Hematopoietic multipotent progenitor cell treated with erythropoietin and hydrocortisone succinate and interleukin-3 and kit ligand, for 6 days (in vitro differentiated cells): ENCODE results near the gene SLC7A14.

Experiments
- DNase-seq: peaks from one replicate; pipeline ENCODE4 v3.0.0-alpha.2; 2015

Gene SLC7A14

DNA sequence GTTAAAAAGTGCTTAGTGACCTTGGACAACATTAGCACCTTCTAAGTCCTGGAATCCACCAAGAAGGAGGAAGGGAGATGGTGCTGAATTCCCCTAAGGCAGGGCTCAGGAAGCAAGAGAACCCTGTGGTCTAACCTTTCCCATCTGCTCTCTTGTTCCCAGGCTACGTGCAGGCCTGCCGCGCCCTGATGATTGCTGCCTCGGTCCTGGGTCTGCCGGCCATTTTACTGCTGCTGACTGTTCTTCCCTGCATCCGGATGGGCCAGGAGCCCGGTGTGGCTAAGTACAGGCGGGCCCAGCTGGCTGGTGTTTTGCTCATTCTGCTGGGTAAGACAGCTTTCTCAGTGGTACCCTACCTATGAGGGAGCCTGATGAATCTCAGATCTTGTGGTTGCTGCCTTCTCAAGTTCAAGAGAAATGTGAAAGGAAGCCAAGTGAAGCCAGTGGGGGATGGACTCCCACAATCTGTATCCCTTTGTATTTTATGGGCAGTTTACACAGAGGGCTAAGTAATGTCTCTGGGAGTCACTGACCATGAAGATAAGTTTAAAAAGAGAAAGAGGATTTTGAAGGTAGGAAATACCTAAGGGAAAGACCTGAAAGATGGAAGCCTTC, 162.8 kb downstream of the SLC7A14 start:
- DNase-seq = no peak

GRCh38 chr3:170421758-170422157, 164.1 kb downstream of the SLC7A14 start:
- DNase-seq = no peak

- no peak for DNase-seq
These were observed 164.7 kb downstream of the SLC7A14 start for GRCh38 chr3:170421111-170421641.

- no peak for DNase-seq
These were observed 165.5 kb downstream of the SLC7A14 start for GRCh38 chr3:170420307-170420821.

GRCh38 chr3:170419557-170420087, 166.3 kb downstream of the SLC7A14 start:
- DNase-seq = peak; percentile 22

DNA sequence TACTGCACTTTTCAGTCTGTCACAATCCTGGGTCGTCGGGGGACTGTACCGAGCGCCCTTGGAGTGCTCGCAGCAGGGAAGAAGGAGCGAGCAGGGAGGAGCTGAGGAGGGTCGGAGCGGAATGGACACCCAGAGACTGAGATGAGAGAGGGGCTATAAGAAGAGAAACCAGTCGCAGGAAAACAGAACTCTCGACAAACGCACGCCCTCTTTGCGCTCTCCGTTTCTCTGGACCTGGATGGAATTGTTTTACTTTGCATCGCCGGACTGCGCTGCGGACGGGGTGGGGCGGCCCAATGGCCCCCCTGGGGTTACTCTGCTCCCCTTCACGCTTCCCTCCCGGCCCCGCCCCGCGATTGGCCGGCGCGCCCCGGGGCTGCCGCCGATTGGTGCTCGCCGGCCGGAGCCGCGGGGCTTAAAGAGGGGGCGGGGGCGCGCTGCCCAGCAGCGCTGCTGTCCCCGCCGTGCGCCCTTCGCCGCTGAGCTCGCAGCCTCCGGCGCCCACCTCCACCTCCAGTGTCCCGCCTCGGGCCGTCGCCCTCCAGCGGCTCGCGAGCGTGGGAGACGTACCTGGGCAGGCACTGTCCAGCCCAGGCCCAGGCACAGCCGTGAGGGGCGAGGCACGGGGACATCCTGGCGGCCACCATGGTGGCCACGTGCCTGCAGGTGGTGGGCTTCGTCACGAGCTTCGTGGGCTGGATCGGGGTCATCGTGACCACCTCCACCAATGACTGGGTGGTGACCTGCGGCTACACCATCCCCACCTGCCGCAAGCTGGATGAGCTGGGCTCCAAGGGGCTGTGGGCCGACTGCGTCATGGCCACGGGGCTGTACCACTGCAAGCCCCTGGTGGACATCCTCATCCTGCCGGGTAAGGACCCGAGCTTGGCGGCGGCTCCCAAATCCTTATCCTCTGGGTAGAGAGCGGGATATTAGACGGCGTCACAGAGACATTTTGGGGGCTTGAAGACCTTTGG, 167.2 kb downstream of the SLC7A14 start, which contains the start of gene CLDN11:
CLDN11 (plus strand) TSS at position 447 of the 977 bp plus-strand sequence; CDS start at position 646, 199 bp downstream.
- DNase-seq = peak; percentile 18

- no peak for DNase-seq
These were observed 168.8 kb downstream of the SLC7A14 start for GRCh38 chr3:170417090-170417489.

- peak; percentile 90 for DNase-seq
These were observed 171.6 kb downstream of the SLC7A14 start for GRCh38 chr3:170414202-170414663.

DNA sequence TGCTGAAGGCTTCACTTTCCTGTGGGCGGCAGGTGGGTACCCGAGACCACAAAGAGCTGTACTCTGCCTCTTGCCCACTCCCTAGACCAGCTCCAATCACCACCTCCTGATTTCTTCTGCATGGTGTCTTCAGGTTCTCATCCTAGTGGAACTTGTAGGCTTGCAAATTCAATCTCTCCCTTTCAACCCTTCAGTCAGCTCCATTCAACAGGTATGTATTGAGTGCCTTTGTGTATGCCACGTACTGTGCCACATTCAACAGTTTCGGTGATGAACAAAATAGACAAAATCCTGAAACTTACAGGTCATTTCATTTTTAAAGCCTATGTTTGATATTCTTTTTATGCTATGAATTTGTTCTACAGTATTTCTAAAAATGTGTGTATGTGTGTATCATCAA, 172.6 kb downstream of the SLC7A14 start:
- no peak for DNase-seq

DNA sequence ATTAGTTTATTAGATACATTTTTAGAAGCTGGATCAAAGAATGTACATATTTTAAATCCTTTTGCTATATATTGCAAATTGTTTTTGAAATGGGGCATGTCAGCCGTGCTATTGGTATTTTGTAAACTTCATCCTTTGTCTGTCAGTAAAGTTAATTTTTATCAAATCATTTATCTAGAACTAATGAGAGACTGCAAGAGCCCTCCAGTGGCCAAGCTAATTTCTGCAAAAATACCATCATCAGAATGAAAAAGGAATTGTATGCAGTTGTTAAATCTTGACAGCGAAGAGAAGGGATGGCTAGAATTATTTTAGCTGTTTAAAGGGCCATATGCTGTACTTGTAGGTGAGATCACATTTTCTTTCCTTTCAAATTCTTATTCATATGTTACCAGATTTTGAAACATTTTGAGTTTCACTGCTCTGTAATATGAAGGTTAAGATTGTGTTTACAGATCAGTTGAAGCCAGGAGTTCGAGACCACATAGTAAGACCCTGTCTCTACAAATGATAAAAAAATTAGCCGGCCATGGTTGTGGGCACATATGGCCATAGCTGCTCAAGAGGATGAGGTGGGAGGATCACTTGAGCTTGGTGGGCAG, 175.3 kb downstream of the SLC7A14 start:
- peak; percentile 75 for DNase-seq
